ENCODE results near the gene SRGN. TPM values are rescaled to one million over a fixed set of nuclear protein-coding genes. Genes with fewer than 3 reads are reported as not detected.

SRGN gene
- polyA plus RNA-seq, 1 donor from 2014 or later: not detected

DNA sequence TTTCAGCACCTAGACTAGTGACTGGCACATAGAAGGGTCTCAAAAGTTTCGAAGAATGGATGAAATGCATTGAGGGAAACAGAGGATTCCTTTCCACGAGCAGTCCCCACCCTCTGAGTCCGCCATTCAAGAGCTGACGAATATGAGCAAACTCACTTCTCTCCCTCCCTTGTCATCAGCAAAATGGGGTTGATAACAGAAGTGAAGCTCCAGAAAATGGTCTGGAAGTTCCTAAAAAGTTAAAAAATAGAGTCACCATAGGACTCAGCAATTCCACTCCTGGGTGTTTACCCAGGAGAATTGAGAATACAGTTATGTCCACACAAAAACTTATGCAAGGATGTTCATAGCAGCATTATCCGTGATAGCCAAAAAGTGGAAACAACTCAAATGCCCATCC is 25.0 kb upstream of the SRGN start:
- H3K9me3 ChIP-seq (ENCODE audit: low read length): no peaks in the 10 kb centered on the region
- H3K27ac ChIP-seq (ENCODE audit: low read length): no peak overlapping the region
- no peak overlapping the region for H3K4me2 ChIP-seq (ENCODE audit: low read length)
- H4K20me1 ChIP-seq (ENCODE audit: insufficient read depth): no peaks in the 10 kb centered on the region
- no peaks in the 10 kb centered on the region for H3K9me2 ChIP-seq (ENCODE audit: insufficient read depth, low read length)
- H3K36me3 ChIP-seq (ENCODE audit: insufficient read depth, low read length): no peaks in the 10 kb centered on the region
- no peak overlapping the region for H3K9ac ChIP-seq (ENCODE audit: low read length)
- no peaks in the 10 kb centered on the region for H3F3A ChIP-seq (ENCODE audit: insufficient read depth, low read length, poor library complexity, severe bottlenecking)
- H3K79me2 ChIP-seq (replicated peaks; ENCODE audit: insufficient read depth, low read length): no peaks in the 10 kb centered on the region
- H2AFZ ChIP-seq (ENCODE audit: low read depth, low read length): no peak overlapping the region
- no peak for TF ChIP-seq RAD21 (conservative IDR thresholded peaks at IDR 0.05)
- H3K4me3 ChIP-seq (ENCODE audit: low read length): no peak overlapping the region
- H3K27me3 ChIP-seq (ENCODE audit: insufficient read depth, low read depth, low read length): no peaks in the 10 kb centered on the region

DNA sequence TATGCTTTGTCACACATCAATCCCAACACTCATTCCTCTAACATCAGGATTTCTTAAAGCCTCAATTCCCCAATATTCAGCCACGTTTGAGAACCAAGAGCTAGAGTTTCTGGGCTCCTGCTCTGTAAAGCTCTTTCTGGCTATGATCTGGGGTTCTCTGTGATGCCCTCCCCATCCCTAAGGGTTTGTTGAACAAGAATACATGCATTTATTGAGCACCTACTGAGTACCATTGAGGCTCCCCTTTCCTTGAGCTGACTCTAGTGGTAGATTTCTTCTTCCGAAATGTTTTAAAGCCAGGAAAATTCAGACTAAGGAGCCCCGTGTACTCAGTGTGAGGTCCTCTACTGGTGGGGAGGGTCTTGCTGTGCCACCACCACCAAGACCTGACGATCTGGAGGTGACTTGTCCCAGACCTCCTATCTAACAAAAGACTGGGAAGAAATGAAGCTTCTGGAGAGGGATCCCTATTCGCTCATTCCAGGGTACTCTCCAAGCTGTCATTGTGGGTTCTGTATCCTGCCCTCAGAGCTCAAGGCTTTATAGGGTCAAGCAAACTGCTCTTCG is 23.1 kb upstream of the SRGN start:
- Histone ChIP-seq H3K4me2 (ENCODE audit: low read length) (no peak overlapping the region), H3K36me3 (ENCODE audit: insufficient read depth, low read length) (no peaks in the 10 kb centered on the region), H3K4me3 (ENCODE audit: low read length) (no peak overlapping the region), H3K9me2 (ENCODE audit: insufficient read depth, low read length) (no peaks in the 10 kb centered on the region), H3K9me3 (ENCODE audit: low read length) (no peaks in the 10 kb centered on the region), H3K9ac (ENCODE audit: low read length) (no peak overlapping the region), H4K20me1 (ENCODE audit: insufficient read depth) (no peaks in the 10 kb centered on the region), H3K27ac (ENCODE audit: low read length) (no peak overlapping the region), H3F3A (ENCODE audit: insufficient read depth, low read length, poor library complexity, severe bottlenecking) (no peaks in the 10 kb centered on the region), H3K79me2 (replicated peaks; ENCODE audit: insufficient read depth, low read length) (no peaks in the 10 kb centered on the region), H3K27me3 (ENCODE audit: insufficient read depth, low read depth, low read length) (no peaks in the 10 kb centered on the region), H2AFZ (ENCODE audit: low read depth, low read length) (no peak overlapping the region)
- TF ChIP-seq EZH2 (IDR thresholded peaks at IDR 0.05; ENCODE audit: borderline replicate concordance, insufficient read depth, low read length, poor library complexity, severe bottlenecking) (no peak), POLR2AphosphoS5 (IDR thresholded peaks at IDR 0.05) (no peak), MXI1 (conservative IDR thresholded peaks at IDR 0.05; ENCODE audit: poor library complexity, severe bottlenecking) (no peak), SMC3 (conservative IDR thresholded peaks at IDR 0.05; ENCODE audit: poor library complexity) (no peak), EP300 (conservative IDR thresholded peaks at IDR 0.05; ENCODE audit: poor library complexity, severe bottlenecking) (no peak), RAD21 (conservative IDR thresholded peaks at IDR 0.05) (no peak), TAF1 (IDR thresholded peaks at IDR 0.05; ENCODE audit: low read depth) (no peak)
- TF ChIP-seq, protein P1, sequence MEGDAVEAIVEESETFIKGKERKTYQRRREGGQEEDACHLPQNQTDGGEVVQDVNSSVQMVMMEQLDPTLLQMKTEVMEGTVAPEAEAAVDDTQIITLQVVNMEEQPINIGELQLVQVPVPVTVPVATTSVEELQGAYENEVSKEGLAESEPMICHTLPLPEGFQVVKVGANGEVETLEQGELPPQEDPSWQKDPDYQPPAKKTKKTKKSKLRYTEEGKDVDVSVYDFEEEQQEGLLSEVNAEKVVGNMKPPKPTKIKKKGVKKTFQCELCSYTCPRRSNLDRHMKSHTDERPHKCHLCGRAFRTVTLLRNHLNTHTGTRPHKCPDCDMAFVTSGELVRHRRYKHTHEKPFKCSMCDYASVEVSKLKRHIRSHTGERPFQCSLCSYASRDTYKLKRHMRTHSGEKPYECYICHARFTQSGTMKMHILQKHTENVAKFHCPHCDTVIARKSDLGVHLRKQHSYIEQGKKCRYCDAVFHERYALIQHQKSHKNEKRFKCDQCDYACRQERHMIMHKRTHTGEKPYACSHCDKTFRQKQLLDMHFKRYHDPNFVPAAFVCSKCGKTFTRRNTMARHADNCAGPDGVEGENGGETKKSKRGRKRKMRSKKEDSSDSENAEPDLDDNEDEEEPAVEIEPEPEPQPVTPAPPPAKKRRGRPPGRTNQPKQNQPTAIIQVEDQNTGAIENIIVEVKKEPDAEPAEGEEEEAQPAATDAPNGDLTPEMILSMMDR (IDR thresholded peaks at IDR 0.05; ENCODE audit: poor library complexity, severe bottlenecking): no peak
- TF ChIP-seq, protein P2, sequence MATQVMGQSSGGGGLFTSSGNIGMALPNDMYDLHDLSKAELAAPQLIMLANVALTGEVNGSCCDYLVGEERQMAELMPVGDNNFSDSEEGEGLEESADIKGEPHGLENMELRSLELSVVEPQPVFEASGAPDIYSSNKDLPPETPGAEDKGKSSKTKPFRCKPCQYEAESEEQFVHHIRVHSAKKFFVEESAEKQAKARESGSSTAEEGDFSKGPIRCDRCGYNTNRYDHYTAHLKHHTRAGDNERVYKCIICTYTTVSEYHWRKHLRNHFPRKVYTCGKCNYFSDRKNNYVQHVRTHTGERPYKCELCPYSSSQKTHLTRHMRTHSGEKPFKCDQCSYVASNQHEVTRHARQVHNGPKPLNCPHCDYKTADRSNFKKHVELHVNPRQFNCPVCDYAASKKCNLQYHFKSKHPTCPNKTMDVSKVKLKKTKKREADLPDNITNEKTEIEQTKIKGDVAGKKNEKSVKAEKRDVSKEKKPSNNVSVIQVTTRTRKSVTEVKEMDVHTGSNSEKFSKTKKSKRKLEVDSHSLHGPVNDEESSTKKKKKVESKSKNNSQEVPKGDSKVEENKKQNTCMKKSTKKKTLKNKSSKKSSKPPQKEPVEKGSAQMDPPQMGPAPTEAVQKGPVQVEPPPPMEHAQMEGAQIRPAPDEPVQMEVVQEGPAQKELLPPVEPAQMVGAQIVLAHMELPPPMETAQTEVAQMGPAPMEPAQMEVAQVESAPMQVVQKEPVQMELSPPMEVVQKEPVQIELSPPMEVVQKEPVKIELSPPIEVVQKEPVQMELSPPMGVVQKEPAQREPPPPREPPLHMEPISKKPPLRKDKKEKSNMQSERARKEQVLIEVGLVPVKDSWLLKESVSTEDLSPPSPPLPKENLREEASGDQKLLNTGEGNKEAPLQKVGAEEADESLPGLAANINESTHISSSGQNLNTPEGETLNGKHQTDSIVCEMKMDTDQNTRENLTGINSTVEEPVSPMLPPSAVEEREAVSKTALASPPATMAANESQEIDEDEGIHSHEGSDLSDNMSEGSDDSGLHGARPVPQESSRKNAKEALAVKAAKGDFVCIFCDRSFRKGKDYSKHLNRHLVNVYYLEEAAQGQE (IDR thresholded peaks at IDR 0.05; ENCODE audit: borderline replicate concordance): no peak

Measured in neural cell (in vitro differentiated cells).